GM12872 (cell line): Measurements from ENCODE around the gene GPR17.

ENCODE experiments used
- CTCF ChIP-seq: IDR thresholded peaks from 3 replicates; pipeline ENCODE4 v1.5.1; 2011; ENCODE audit warnings: low read depth, mild to moderate bottlenecking, low read length, moderate library complexity; ENCODE audit not compliant: insufficient read depth

GPR17 gene

GRCh38 chr2:127627740-127628571 is 18.0 kb upstream of the GPR17 start:
- no peak for TF ChIP-seq CTCF

- no peak for TF ChIP-seq CTCF
These were observed 17.0 kb upstream of the GPR17 start for GRCh38 chr2:127628767-127629614.

- no peak for TF ChIP-seq CTCF
These were observed 16.3 kb upstream of the GPR17 start for GRCh38 chr2:127629637-127630036.

- no peak for TF ChIP-seq CTCF
These were observed 15.7 kb upstream of the GPR17 start for GRCh38 chr2:127630096-127630863.

GRCh38 chr2:127630864-127631540 is 15.0 kb upstream of the GPR17 start:
- no peak for TF ChIP-seq CTCF

GRCh38 chr2:127631541-127631996 is 14.4 kb upstream of the GPR17 start:
- TF ChIP-seq CTCF, result no peak
